ENCODE results near the gene PDZD7. TPM values are rescaled to one million over a fixed set of nuclear protein-coding genes. Genes with fewer than 3 reads are reported as not detected.
A peak's percentile ranks its signal among the peaks of the same experiment; 100 is the strongest.

PDZD7 gene
- total and polyA plus RNA-seq, 4 experiments from 2014 or later, result 0.20 to 1.8 (median 0.70) TPM

- no peak for DNase-seq
- H3K36me3 ChIP-seq (ENCODE audit: insufficient read depth, low read length), result no peaks in the 10 kb centered on the region
- peaks cover 5 to 11% of the 10 kb centered on the region in 2 donors for H3K27me3 Mint-ChIP-seq
- no peaks in the 10 kb centered on the region for H3K9me3 Mint-ChIP-seq
- H3K4me3 Mint-ChIP-seq, result no peak overlapping the region
- H3K9me3 ChIP-seq (ENCODE audit: control insufficient read depth in 1 of 2, low read length in 2 of 2), result no peaks in the 10 kb centered on the region
- ChIA-PET CTCF (ENCODE audit: partially characterized antibody) (interaction anchor here (0.6 to 4.3 kb wide), 5 partner anchors 9 to 35 kb away, joined by 3 to 30 read pairs (median 6); no protein-coding TSS in a partner anchor), POLR2A (ENCODE audit: partially characterized antibody) (no interaction called here)
- H3K36me3 Mint-ChIP-seq, result peaks cover 0 to 5% of the 10 kb centered on the region in 2 donors
- H3K27ac Mint-ChIP-seq, result no peak overlapping the region
- H3K4me1 ChIP-seq (ENCODE audit: insufficient read depth, low read length), result peaks cover 19% of the 10 kb centered on the region
- H3K4me1 Mint-ChIP-seq, result peaks cover 10 to 15% (median 13%) of the 10 kb centered on the region in 4 donors
- H3K4me3 ChIP-seq (ENCODE audit: low read length in 2 of 2), result no peak overlapping the region
- intact Hi-C loops (cut with micrococcal nuclease), result loop anchor here (5.0 kb wide), 1 partner anchor 98 kb away; the partner anchor contains the start of gene SLF2
- H3K27me3 ChIP-seq (ENCODE audit: insufficient read depth, low read length), result no peaks in the 10 kb centered on the region
- no peak overlapping the region for H3K27ac ChIP-seq (ENCODE audit: low read depth, low read length)
Observed at GRCh38 chr10:101010329-101010728, 20.6 kb downstream of the PDZD7 start.

DNA sequence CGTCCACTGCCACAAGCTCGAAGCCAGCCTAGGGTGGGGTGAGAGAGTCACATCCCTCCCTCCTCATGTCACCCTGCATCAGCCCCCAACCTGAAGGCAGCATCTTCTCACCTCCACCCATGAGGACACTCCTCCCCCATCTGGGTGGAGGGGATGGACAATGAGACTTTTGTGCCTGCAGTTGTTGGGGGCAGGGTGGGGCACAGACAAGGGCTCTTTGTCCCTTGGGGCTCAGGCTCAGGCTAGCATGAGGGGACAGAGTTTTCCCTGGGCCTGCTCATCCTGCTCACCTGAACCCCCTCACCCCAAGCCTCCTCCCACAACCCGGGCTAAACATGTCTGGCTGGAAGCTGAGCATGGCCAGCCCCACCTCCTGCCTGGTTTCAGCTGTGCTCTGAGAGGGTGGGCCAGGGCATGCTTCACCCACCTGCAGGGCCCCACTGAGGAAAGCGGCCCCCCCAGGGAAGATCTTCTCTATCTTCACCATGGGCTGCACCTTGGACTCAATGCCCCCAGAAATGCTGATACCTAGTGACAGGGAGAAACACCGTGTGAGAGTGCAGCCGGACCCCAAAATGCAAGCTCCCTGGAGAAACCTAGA, 22.0 kb downstream of the PDZD7 start:
- Histone ChIP-seq H3K36me3 (ENCODE audit: insufficient read depth, low read length) (no peaks in the 10 kb centered on the region), H3K27ac (ENCODE audit: low read depth, low read length) (no peak overlapping the region), H3K27me3 (ENCODE audit: insufficient read depth, low read length) (no peaks in the 10 kb centered on the region), H3K4me1 (ENCODE audit: insufficient read depth, low read length) (peaks cover 12% of the 10 kb centered on the region), H3K4me3 (ENCODE audit: low read length in 2 of 2) (no peak overlapping the region), H3K9me3 (ENCODE audit: control insufficient read depth in 1 of 2, low read length in 2 of 2) (no peaks in the 10 kb centered on the region)
- Mint-ChIP-seq H3K27me3 (peaks cover 3 to 6% of the 10 kb centered on the region in 2 donors), H3K36me3 (peaks cover 0 to 5% of the 10 kb centered on the region in 2 donors), H3K9me3 (no peaks in the 10 kb centered on the region), H3K4me3 (no peak overlapping the region), H3K27ac (no peak overlapping the region), H3K4me1 (peaks cover 7 to 8% (median 8%) of the 10 kb centered on the region in 4 donors)
- intact Hi-C loops (cut with micrococcal nuclease), result no loop called here
- ChIA-PET CTCF (ENCODE audit: partially characterized antibody) (interaction anchor here (2.6 to 4.3 kb wide), 2 partner anchors 10 to 11 kb away, joined by 7 to 30 read pairs; no protein-coding TSS in a partner anchor), POLR2A (ENCODE audit: partially characterized antibody) (interaction anchor here (0.9 to 1.1 kb wide), 2 partner anchors 12 to 22 kb away, joined by 3 to 4 read pairs; partner anchors contain the start of genes PDZD7 and SFXN3)
- no peak for DNase-seq

- Mint-ChIP-seq H3K36me3 (peaks cover 0 to 9% of the 10 kb centered on the region in 2 donors), H3K27me3 (peaks cover 3 to 5% of the 10 kb centered on the region in 2 donors), H3K27ac (peak overlapping the region in 1 of 7 donors; percentile 42), H3K4me3 (no peak overlapping the region), H3K9me3 (no peaks in the 10 kb centered on the region), H3K4me1 (peaks cover 5 to 6% (median 6%) of the 10 kb centered on the region in 4 donors)
- no peak for DNase-seq
- Histone ChIP-seq H3K9me3 (ENCODE audit: control insufficient read depth in 1 of 2, low read length in 2 of 2) (no peaks in the 10 kb centered on the region), H3K27me3 (ENCODE audit: insufficient read depth, low read length) (no peaks in the 10 kb centered on the region), H3K4me3 (ENCODE audit: low read length in 2 of 2) (no peak overlapping the region), H3K27ac (ENCODE audit: low read depth, low read length) (no peak overlapping the region), H3K4me1 (ENCODE audit: insufficient read depth, low read length) (peaks cover 8% of the 10 kb centered on the region), H3K36me3 (ENCODE audit: insufficient read depth, low read length) (no peaks in the 10 kb centered on the region)
- POLR2A ChIA-PET (ENCODE audit: partially characterized antibody), result interaction anchor here (0.9 to 1.1 kb wide), 2 partner anchors 11 to 23 kb away, joined by 3 to 4 read pairs; partner anchors contain the start of genes PDZD7 and SFXN3
- intact Hi-C loops (cut with micrococcal nuclease), result no loop called here
- CTCF ChIA-PET (ENCODE audit: partially characterized antibody), result interaction anchor here (1.3 to 4.3 kb wide), 4 partner anchors 8 to 11 kb away, joined by 3 to 30 read pairs (median 12); no protein-coding TSS in a partner anchor
Observed at GRCh38 chr10:101007915-101008822, 22.8 kb downstream of the PDZD7 start.

DNA sequence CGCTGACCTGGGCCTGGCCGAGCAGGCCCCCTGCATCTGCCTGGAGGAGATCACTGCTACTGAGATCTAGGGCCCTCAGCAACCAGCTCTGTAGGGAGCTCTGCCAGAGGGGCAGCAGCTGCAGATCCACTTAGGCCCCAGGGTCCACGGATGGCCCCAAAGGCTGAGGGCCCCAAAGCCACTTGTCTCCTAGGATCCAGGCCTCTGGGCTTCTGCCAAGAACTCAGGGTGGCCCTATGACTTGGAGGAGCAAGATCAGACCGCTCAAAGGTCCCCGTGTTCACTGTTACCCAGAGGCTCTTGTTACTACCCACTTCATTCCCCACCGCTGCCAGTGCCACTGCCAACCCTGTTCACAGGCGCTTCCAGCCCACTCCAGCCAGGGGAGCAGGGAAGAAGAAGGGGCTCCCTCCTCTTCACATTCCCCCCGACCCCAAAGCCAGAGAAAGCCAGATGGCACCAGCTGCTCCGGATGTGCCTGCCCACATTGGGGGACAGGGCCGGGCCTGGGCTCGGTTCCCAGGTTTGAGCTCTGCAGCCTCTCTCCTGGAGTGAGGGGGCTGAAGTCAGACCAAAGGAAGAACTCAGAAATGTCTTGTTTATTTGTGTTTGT, 23.7 kb downstream of the PDZD7 start:
- intact Hi-C loops (cut with micrococcal nuclease), result no loop called here
- peaks cover 0 to 12% of the 10 kb centered on the region in 2 donors for H3K36me3 Mint-ChIP-seq
- Histone ChIP-seq H3K4me1 (ENCODE audit: insufficient read depth, low read length) (no peaks in the 10 kb centered on the region), H3K9me3 (ENCODE audit: control insufficient read depth in 1 of 2, low read length in 2 of 2) (no peaks in the 10 kb centered on the region), H3K4me3 (ENCODE audit: low read length in 2 of 2) (no peak overlapping the region), H3K27me3 (ENCODE audit: insufficient read depth, low read length) (no peaks in the 10 kb centered on the region), H3K36me3 (ENCODE audit: insufficient read depth, low read length) (no peaks in the 10 kb centered on the region), H3K27ac (ENCODE audit: low read depth, low read length) (no peak overlapping the region)
- POLR2A ChIA-PET (ENCODE audit: partially characterized antibody), result interaction anchor here (1.5 to 1.6 kb wide), 2 partner anchors 9 to 10 kb away, joined by 3 to 4 read pairs; no protein-coding TSS in a partner anchor
- no peaks in the 10 kb centered on the region for H3K4me1 Mint-ChIP-seq
- no peaks in the 10 kb centered on the region for H3K9me3 Mint-ChIP-seq
- no peak overlapping the region for H3K4me3 Mint-ChIP-seq
- no peak for DNase-seq
- CTCF ChIA-PET (ENCODE audit: partially characterized antibody), result interaction anchor here (1.0 to 2.0 kb wide), 5 partner anchors 9 to 60 kb away, joined by 3 to 18 read pairs (median 3); partner anchors contain the start of genes PDZD7 and SFXN3
- H3K27ac Mint-ChIP-seq, result no peak overlapping the region
- no peaks in the 10 kb centered on the region for H3K27me3 Mint-ChIP-seq

- Mint-ChIP-seq H3K4me1 (no peaks in the 10 kb centered on the region), H3K36me3 (peaks cover 0 to 12% of the 10 kb centered on the region in 2 donors), H3K27ac (no peak overlapping the region), H3K4me3 (no peak overlapping the region), H3K9me3 (no peaks in the 10 kb centered on the region), H3K27me3 (no peaks in the 10 kb centered on the region)
- Histone ChIP-seq H3K27ac (ENCODE audit: low read depth, low read length) (no peak overlapping the region), H3K9me3 (ENCODE audit: control insufficient read depth in 1 of 2, low read length in 2 of 2) (no peaks in the 10 kb centered on the region), H3K27me3 (ENCODE audit: insufficient read depth, low read length) (no peaks in the 10 kb centered on the region), H3K4me1 (ENCODE audit: insufficient read depth, low read length) (no peaks in the 10 kb centered on the region), H3K4me3 (ENCODE audit: low read length in 2 of 2) (no peak overlapping the region), H3K36me3 (ENCODE audit: insufficient read depth, low read length) (no peaks in the 10 kb centered on the region)
- intact Hi-C loops (cut with micrococcal nuclease), result no loop called here
- CTCF ChIA-PET (ENCODE audit: partially characterized antibody), result interaction anchor here (1.0 to 2.0 kb wide), 4 partner anchors 9 to 60 kb away, joined by 3 to 18 read pairs (median 4); partner anchors contain the start of genes PDZD7 and SFXN3
- POLR2A ChIA-PET (ENCODE audit: partially characterized antibody), result interaction anchor here (1.5 to 1.6 kb wide), 2 partner anchors 9 to 10 kb away, joined by 3 to 4 read pairs; no protein-coding TSS in a partner anchor
- no peak for DNase-seq
Observed at GRCh38 chr10:101006593-101007098, 24.3 kb downstream of the PDZD7 start.

- H3K4me3 ChIP-seq (ENCODE audit: low read length in 2 of 2), result no peak overlapping the region
- H3K36me3 ChIP-seq (ENCODE audit: insufficient read depth, low read length), result no peaks in the 10 kb centered on the region
- no peaks in the 10 kb centered on the region for H3K9me3 Mint-ChIP-seq
- peaks cover 0 to 12% of the 10 kb centered on the region in 2 donors for H3K36me3 Mint-ChIP-seq
- peaks cover 2 to 3% (median 3%) of the 10 kb centered on the region in 4 donors for H3K4me1 Mint-ChIP-seq
- intact Hi-C loops (cut with micrococcal nuclease), result no loop called here
- H3K9me3 ChIP-seq (ENCODE audit: control insufficient read depth in 1 of 2, low read length in 2 of 2), result no peaks in the 10 kb centered on the region
- no peaks in the 10 kb centered on the region for H3K27me3 Mint-ChIP-seq
- no peak overlapping the region for H3K27ac ChIP-seq (ENCODE audit: low read depth, low read length)
- H3K4me1 ChIP-seq (ENCODE audit: insufficient read depth, low read length), result no peaks in the 10 kb centered on the region
- no peak overlapping the region for H3K4me3 Mint-ChIP-seq
- no peaks in the 10 kb centered on the region for H3K27me3 ChIP-seq (ENCODE audit: insufficient read depth, low read length)
- ChIA-PET CTCF (ENCODE audit: partially characterized antibody) (interaction anchor here (1.0 to 2.0 kb wide), 4 partner anchors 9 to 59 kb away, joined by 3 to 18 read pairs (median 6); partner anchors contain the start of genes PDZD7 and SFXN3), POLR2A (ENCODE audit: partially characterized antibody) (interaction anchor here (1.5 to 1.6 kb wide), 2 partner anchors 8 to 9 kb away, joined by 3 to 4 read pairs; no protein-coding TSS in a partner anchor)
- DNase-seq, result no peak
- H3K27ac Mint-ChIP-seq, result no peak overlapping the region
Observed at GRCh38 chr10:101005869-101006567, 24.9 kb downstream of the PDZD7 start.
